Nephron progenitor cell (in vitro differentiated cells): ENCODE results near the gene SYNCRIP.
"Not testable (repeated sequence)": the region's sequence is repeated elsewhere in the genome, so short reads cannot be mapped to it uniquely, and the experiment has no call there.

Source experiments
- DNase-seq: peaks from one replicate; pipeline ENCODE4 v3.0.0; 2021
- H3K27ac Mint-ChIP-seq: 2 replicates; pipeline ENCODE4 v1.8.0; 2021; ENCODE audit warnings: mild to moderate bottlenecking, moderate library complexity, mixed read lengths
- H3K27me3 Mint-ChIP-seq: 2 replicates; pipeline ENCODE4 v1.8.0; 2021; ENCODE audit warnings: mild to moderate bottlenecking, low read depth, mixed read lengths; ENCODE audit not compliant: poor library complexity
- H3K36me3 Mint-ChIP-seq: 2 replicates; pipeline ENCODE4 v1.8.0; 2021; ENCODE audit warnings: low read depth, mixed read lengths
- H3K4me1 Mint-ChIP-seq: 2 replicates; pipeline ENCODE4 v1.8.0; 2021; ENCODE audit warnings: mixed read lengths
- H3K4me3 Mint-ChIP-seq: 2 replicates; pipeline ENCODE4 v1.8.0; 2021; ENCODE audit warnings: mild to moderate bottlenecking, moderate library complexity, mixed read lengths
- H3K9me3 Mint-ChIP-seq: 2 replicates; pipeline ENCODE4 v1.8.0; 2021; ENCODE audit warnings: mild to moderate bottlenecking, moderate library complexity, mixed read lengths
- TF ChIP-seq, protein P1 (sequence below): fragments of 200-600 bp; sonication (generic); IDR thresholded peaks from 2 replicates; pipeline ENCODE4 v1.5.0; 2021; ENCODE audit warnings: antibody characterized with exemption

The SYNCRIP gene

GRCh38 chr6:85574932-85575598 lies 67.6 kb downstream of the SYNCRIP start:
- Mint-ChIP-seq H3K27me3 (no peaks in the 10 kb centered on the region), H3K9me3 (no peaks in the 10 kb centered on the region), H3K36me3 (peaks cover 11% of the 10 kb centered on the region), H3K4me1 (peaks cover 5% of the 10 kb centered on the region), H3K27ac (no peak overlapping the region), H3K4me3 (no peak overlapping the region)
- no peak for DNase-seq
- TF ChIP-seq, protein P1, sequence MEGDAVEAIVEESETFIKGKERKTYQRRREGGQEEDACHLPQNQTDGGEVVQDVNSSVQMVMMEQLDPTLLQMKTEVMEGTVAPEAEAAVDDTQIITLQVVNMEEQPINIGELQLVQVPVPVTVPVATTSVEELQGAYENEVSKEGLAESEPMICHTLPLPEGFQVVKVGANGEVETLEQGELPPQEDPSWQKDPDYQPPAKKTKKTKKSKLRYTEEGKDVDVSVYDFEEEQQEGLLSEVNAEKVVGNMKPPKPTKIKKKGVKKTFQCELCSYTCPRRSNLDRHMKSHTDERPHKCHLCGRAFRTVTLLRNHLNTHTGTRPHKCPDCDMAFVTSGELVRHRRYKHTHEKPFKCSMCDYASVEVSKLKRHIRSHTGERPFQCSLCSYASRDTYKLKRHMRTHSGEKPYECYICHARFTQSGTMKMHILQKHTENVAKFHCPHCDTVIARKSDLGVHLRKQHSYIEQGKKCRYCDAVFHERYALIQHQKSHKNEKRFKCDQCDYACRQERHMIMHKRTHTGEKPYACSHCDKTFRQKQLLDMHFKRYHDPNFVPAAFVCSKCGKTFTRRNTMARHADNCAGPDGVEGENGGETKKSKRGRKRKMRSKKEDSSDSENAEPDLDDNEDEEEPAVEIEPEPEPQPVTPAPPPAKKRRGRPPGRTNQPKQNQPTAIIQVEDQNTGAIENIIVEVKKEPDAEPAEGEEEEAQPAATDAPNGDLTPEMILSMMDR = no peak

DNA sequence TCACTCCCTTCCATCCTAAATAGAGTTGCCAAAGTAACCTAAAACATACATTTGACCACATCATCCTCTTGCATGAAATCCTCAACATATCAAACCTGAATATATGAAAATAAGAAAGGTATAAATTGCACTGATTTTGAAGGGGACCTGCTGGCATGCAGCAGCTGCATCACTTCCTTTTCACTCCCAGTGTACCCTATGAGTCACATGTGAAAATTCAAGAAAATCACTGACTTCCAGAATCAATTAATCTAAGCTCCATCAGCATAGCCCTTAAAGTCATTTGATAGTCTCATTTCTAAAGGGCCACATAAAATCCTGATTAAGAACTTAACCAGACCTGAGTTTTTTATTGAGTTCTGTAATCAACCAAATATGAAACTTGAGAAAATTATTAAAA lies 73.4 kb downstream of the SYNCRIP start:
- Mint-ChIP-seq H3K4me1 (no peaks in the 10 kb centered on the region), H3K36me3 (peaks cover 26% of the 10 kb centered on the region), H3K27ac (peak overlapping the region; percentile 74), H3K27me3 (no peaks in the 10 kb centered on the region), H3K4me3 (no peak overlapping the region), H3K9me3 (peaks cover 1% of the 10 kb centered on the region)
- no peak for DNase-seq
- TF ChIP-seq, protein P1 = no peak

GRCh38 chr6:85568411-85568810 lies 74.3 kb downstream of the SYNCRIP start:
- TF ChIP-seq, protein P1 = no peak
- Mint-ChIP-seq H3K36me3 (peaks cover 32% of the 10 kb centered on the region), H3K4me1 (no peaks in the 10 kb centered on the region), H3K4me3 (no peak overlapping the region), H3K27ac (no peak overlapping the region), H3K27me3 (no peaks in the 10 kb centered on the region), H3K9me3 (peaks cover 4% of the 10 kb centered on the region)
- no peak for DNase-seq

DNA sequence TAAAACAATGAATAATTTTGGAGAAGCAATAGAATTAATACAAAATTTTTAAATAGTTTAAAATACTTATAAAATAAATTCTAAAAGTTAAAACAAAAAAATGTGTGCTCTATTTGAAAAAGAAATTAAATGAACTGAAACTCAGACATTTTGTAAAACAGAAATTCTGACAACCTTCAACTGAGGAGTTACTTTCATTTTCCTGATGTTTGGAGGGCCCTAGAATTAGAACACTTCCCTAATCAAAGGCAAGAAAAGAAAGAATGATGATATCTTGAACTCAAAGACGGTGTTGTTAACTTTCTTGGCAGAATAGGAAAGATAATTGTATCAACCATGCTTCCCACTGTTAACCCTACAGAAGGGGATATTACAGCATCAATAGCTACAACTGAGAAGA lies 77.0 kb downstream of the SYNCRIP start:
- TF ChIP-seq, protein P1 = no peak
- Mint-ChIP-seq H3K27ac (no peak overlapping the region), H3K36me3 (peaks cover 36% of the 10 kb centered on the region), H3K9me3 (peaks cover 4% of the 10 kb centered on the region), H3K4me3 (no peak overlapping the region), H3K27me3 (no peaks in the 10 kb centered on the region), H3K4me1 (no peaks in the 10 kb centered on the region)
- no peak for DNase-seq

GRCh38 chr6:85564223-85564622 lies 78.5 kb downstream of the SYNCRIP start:
- peaks cover 44% of the 10 kb centered on the region for H3K36me3 Mint-ChIP-seq
- H3K4me3 Mint-ChIP-seq, H3K4me1 Mint-ChIP-seq: not testable (repeated sequence)

More at GRCh38 chr6:85564223-85564622, 78.5 kb downstream of the SYNCRIP start:
- not testable (repeated sequence) for DNase-seq, H3K9me3 Mint-ChIP-seq, H3K27me3 Mint-ChIP-seq, H3K27ac Mint-ChIP-seq
